PC-3 (cell line): ENCODE results near the gene GALNT11.

Experiments used
- CTCF ChIP-seq: fragments of 300-600 bp; sonication (generic); conservative IDR thresholded peaks from 2 replicates; pipeline ENCODE4 v1.5.1; 2017; ENCODE audit warnings: antibody characterized with exemption, low read depth, mild to moderate bottlenecking, low read length
- EZH2 ChIP-seq: fragments of 300-600 bp; sonication (generic); IDR thresholded peaks from one replicate; pipeline ENCODE4 v1.6.1; 2017; ENCODE audit warnings: antibody characterized with exemption, mild to moderate bottlenecking, low read length; ENCODE audit not compliant: unreplicated experiment

- no peak for TF ChIP-seq EZH2
- no peak for TF ChIP-seq CTCF
Observed at GRCh38 chr7:152076940-152077933, 51.8 kb downstream of the GALNT11 start.
